Psoas muscle (tissue), 8 donors: ENCODE results near the gene CD69. TPM values are rescaled to one million over a fixed set of nuclear protein-coding genes. Genes with fewer than 3 reads are reported as not detected.

Experiments used
- ATAC-seq, 4 donors: fragments of 200-7000 bp; cut with Tn5 transposase; one replicate each; pipeline ENCODE4 v1.9.1; 2020; ENCODE audit warnings: moderate library complexity in 3 of 4, mild to moderate bottlenecking in 2 of 4
- DNase-seq, 2 donors: peaks; one replicate each; pipeline ENCODE4 v3.0.0-alpha.2; 2020
- H3K27ac ChIP-seq: fragments of 200-600 bp; one replicate; pipeline ENCODE4 v1.8.0; 2022
- H3K27me3 ChIP-seq, 3 donors: fragments of 200-600 bp in 1 of 3; one replicate each; pipeline versions ENCODE4 v1.6.1 to v1.8.0; 2013 to 2022; ENCODE audit warnings: low read length in 2 of 3, mild to moderate bottlenecking in 2 of 3, moderate library complexity in 1 of 3; ENCODE audit not compliant: insufficient read depth in 3 of 3
- H3K36me3 ChIP-seq, 2 donors: fragments of 200-600 bp in 1 of 2; one replicate each; pipeline versions ENCODE4 v1.6.1 to v1.8.0; 2013 to 2022; ENCODE audit warnings: low read depth in 1 of 2, mild to moderate bottlenecking in 1 of 2, moderate library complexity in 1 of 2; ENCODE audit not compliant: insufficient read depth in 1 of 2
- H3K4me1 ChIP-seq: fragments of 200-600 bp; one replicate; pipeline ENCODE4 v1.8.0; 2022
- H3K4me3 ChIP-seq: fragments of 200-600 bp; one replicate; pipeline ENCODE4 v1.8.0; 2022; ENCODE audit warnings: mild to moderate bottlenecking
- H3K9me3 ChIP-seq: fragments of 200-600 bp; one replicate; pipeline ENCODE4 v1.8.0; 2022
- WGBS, 3 donors: extraction: QIAGEN DNeasy Blood & Tissue Kit; methylation state at CpG; one replicate each; pipeline versions ENCODE4 v1.1.6 to v1.1.7; 2013; 5-methylcytosine and 5-hydroxymethylcytosine counted together
- intact Hi-C, 2 donors: fragments of 100-400 bp; cut with DNase I; formaldehyde crosslinking; loops; one replicate each; pipeline versions ENCODE4 v1.11.0 to v1.14.2; 2022
- polyA plus RNA-seq, 3 donors: library from polyadenylated mRNA; stranded (reverse); fragments of 200-250 nt; gene quantifications; one replicate each; pipeline ENCODE4 v1.2.3, GENCODE V29; 2013
- total RNA-seq, 4 donors: library from RNA; stranded (reverse); fragmentation: NEBNext Ultra II Directional in 2 of 4; extraction: Animal tissue kit (Norgen Biotek cat#: 25700) in 2 of 4; gene quantifications; one replicate each; pipeline versions ENCODE4 v1.2.1 to v1.2.4, GENCODE V29; 2021 to 2023
- TF ChIP-seq, protein P1 (sequence below): fragments of 200-600 bp; IDR thresholded peaks from one replicate; pipeline ENCODE4 v1.8.0; 2022; ENCODE audit warnings: antibody characterized with exemption
- donor health status: healthy with polysubstance abuse.
- donor health status: DM: no; HTN: no; CAD: no; lungs with moderate emphysema.
- donor health status: Bipolar disorder and iron deficiency.
- donor health status: healthy.
- donor health status: DM: yes; HTN: yes; CAD: no.
- donor health status: DM: no; HTN: no; CAD: no.
- donor health status: DM: no; HTN: no; CAD: no.
- donor health status: DM: yes; HTN: yes; CAD: no.

Gene CD69
- total and polyA plus RNA-seq, 7 donors: 0.13 to 1.1 (median 0.49) TPM

DNA sequence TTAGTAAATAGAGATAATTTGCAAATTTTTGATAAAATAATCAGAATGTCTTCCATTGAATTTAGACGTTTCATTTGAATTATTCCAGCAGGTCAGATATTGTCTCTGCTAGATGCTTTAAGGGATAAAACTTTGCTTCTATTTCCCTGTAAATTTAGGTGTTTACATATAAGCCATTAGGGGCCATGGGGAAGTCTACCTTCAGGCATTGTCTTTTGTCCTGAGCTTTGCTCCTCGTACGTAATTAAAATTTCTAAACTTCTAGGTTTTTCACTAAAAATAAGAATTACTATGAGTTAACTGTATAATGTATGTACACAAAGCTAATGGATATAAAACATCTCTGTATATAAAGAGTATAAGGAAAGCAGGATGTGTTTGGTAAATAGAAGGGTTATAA lies 24.1 kb upstream of the CD69 start:
- 62 to 82% (median 64%) methylated on average over 3 of the region's 3 CpGs for WGBS, 3 donors

DNA sequence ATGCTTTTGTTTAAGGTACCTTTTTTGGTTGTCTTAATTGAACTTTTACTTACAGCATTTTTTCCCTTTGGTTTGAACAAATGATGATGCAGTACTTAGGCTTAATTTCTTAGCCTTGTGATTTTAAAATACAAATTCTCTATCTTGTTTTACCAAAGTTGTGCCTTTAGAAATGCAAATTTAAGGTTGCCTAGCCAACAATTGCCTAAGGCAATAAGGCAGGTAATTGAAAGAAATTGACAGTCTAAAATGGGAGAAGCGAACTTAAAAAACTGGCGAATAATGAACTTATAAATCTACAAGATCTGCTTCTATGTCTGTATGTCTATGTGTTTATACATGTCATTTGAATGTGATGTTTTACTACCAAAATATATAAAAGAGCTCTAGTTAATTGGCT lies 23.6 kb upstream of the CD69 start:
- TF ChIP-seq, protein P1, sequence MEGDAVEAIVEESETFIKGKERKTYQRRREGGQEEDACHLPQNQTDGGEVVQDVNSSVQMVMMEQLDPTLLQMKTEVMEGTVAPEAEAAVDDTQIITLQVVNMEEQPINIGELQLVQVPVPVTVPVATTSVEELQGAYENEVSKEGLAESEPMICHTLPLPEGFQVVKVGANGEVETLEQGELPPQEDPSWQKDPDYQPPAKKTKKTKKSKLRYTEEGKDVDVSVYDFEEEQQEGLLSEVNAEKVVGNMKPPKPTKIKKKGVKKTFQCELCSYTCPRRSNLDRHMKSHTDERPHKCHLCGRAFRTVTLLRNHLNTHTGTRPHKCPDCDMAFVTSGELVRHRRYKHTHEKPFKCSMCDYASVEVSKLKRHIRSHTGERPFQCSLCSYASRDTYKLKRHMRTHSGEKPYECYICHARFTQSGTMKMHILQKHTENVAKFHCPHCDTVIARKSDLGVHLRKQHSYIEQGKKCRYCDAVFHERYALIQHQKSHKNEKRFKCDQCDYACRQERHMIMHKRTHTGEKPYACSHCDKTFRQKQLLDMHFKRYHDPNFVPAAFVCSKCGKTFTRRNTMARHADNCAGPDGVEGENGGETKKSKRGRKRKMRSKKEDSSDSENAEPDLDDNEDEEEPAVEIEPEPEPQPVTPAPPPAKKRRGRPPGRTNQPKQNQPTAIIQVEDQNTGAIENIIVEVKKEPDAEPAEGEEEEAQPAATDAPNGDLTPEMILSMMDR: no peak
- DNase-seq: no peak
- Histone ChIP-seq H3K9me3 (no peaks in the 10 kb centered on the region), H3K27me3 (no peaks in the 10 kb centered on the region), H3K27ac (no peak overlapping the region), H3K36me3 (no peaks in the 10 kb centered on the region), H3K4me3 (no peak overlapping the region), H3K4me1 (no peaks in the 10 kb centered on the region)
- 93 to 98% (median 95%) methylated on average over 2 of the region's 2 CpGs for WGBS, 3 donors
- intact Hi-C loops: no loop called here
- no peak for ATAC-seq

More for the DNA sequence above, 24.1 kb upstream of the CD69 start:
- no peaks in the 10 kb centered on the region for H3K4me1 ChIP-seq
- no peak overlapping the region for H3K4me3 ChIP-seq
- TF ChIP-seq, protein P1: no peak
- no peak for ATAC-seq
- H3K27me3 ChIP-seq: no peaks in the 10 kb centered on the region
- no peak overlapping the region for H3K27ac ChIP-seq
- intact Hi-C loops: no loop called here
- H3K36me3 ChIP-seq: no peaks in the 10 kb centered on the region
- H3K9me3 ChIP-seq: peaks cover 3% of the 10 kb centered on the region
- DNase-seq: no peak

DNA sequence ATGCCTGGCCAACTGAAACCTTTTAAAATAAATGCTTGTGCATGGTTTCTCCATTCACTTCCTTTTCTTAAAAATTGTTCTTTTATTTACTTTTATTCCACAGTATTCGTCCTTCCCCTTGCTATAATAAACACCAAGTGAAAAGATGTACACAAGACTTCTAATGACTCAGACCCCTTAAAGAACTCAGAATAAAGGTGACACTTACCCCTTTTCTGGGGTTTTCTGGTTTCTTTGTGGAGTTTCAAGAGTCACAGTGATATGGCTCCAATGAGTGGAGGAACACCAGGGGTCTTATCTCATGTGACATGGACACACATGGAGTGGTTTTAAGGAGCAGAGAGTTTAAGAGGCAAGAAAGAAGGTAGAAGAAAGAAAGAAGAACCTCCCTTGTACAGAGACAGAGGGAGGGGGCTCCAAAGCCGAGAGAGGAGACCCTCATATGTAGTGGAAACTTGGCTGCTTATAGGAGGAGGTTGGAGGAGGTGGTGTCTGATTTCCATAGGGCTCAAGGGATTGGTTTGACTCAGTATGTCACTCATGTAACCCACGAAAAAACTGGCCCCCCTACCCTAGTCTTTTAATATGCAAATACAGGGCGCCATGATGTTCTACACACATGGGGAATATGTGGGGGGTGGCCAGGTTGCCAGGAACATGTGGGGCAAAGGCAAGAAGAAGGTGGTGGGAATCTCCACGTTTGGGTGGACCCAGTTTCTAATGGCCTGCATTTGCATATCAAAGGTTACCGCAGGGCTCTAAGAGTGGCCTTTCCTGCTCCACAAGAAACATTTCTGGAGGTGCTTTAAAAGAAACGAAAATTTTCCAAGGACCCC lies 22.1 kb upstream of the CD69 start:
- intact Hi-C loops: no loop called here
- no peak overlapping the region for H3K27ac ChIP-seq
- 62 to 72% (median 67%) methylated on average over 7 of the region's 7 CpGs for WGBS, 3 donors
- no peaks in the 10 kb centered on the region for H3K27me3 ChIP-seq
- no peaks in the 10 kb centered on the region for H3K4me1 ChIP-seq
- ATAC-seq (no peak), DNase-seq (no peak)
- TF ChIP-seq, protein P1: no peak
- no peak overlapping the region for H3K4me3 ChIP-seq
- H3K9me3 ChIP-seq: no peaks in the 10 kb centered on the region
- H3K36me3 ChIP-seq: no peaks in the 10 kb centered on the region

DNA sequence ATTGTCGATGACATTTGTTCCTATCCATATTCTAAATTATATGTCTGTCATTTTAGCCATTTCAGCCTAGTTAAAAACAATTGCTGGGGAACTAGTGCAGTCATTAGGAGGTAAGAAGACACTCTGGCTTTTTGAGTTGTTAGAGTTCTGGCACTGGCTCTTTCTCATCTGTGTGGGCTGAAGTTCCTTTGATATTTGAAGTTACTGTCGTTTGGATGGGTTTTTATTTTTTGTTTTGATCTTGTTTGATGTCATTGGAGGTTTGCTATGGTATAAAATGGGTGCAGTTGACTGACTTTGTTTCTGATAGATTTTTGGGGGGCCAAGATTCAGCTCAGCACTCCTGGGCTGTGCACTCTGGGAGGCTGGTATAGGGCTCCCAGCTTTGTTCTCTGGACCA lies 20.7 kb upstream of the CD69 start:
- 82 to 85% (median 82%) methylated on average over 2 of the region's 2 CpGs for WGBS, 3 donors
- intact Hi-C loops: no loop called here
- DNase-seq (no peak), ATAC-seq (no peak)
- Histone ChIP-seq H3K4me1 (no peaks in the 10 kb centered on the region), H3K4me3 (no peak overlapping the region), H3K36me3 (no peaks in the 10 kb centered on the region), H3K27me3 (no peaks in the 10 kb centered on the region), H3K9me3 (no peaks in the 10 kb centered on the region), H3K27ac (no peak overlapping the region)
- TF ChIP-seq, protein P1: no peak

DNA sequence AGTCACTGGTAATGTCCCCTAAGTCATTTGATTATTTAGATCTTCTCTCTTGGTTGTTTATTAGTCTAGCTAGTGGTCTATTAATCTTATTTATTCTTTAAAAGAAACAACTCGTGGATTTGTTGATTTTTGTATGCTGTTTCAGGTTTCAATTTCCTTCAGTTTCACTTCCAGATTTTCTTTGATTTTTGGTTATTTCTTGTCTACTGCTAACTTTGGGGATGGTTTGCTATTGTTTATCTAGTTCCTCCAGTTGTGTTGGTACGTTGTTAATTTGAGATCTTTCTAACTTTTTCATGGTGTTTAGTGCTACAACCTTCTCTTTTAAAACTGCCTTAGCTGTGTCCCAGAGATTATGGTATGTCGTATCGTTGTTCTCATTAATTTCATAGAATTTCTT lies 18.5 kb upstream of the CD69 start:
- 65 to 81% (median 76%) methylated on average over 4 of the region's 4 CpGs for WGBS, 3 donors

More for the DNA sequence above, 18.5 kb upstream of the CD69 start:
- Histone ChIP-seq H3K4me3 (no peak overlapping the region), H3K27me3 (no peaks in the 10 kb centered on the region), H3K4me1 (no peaks in the 10 kb centered on the region), H3K36me3 (no peaks in the 10 kb centered on the region), H3K9me3 (no peaks in the 10 kb centered on the region), H3K27ac (no peak overlapping the region)
- no peak for DNase-seq
- ATAC-seq: no peak
- TF ChIP-seq, protein P1: no peak
- intact Hi-C loops: no loop called here
